Gastrocnemius medialis (tissue), 4 donors: ENCODE results near the gene OR51B2.

Experiments
- POLR2A ChIP-seq, 2 donors: fragments of 450-650 bp; IDR thresholded peaks; one replicate each; pipeline ENCODE4 v1.6.1; 2017; ENCODE audit warnings: antibody characterized with exemption in 2 of 2, mild to moderate bottlenecking in 2 of 2, moderate library complexity in 2 of 2
- TF ChIP-seq, protein P1 (sequence below), 5 experiments: fragments of 450-650 bp in 3 of 5; fragments of 200-600 bp in 2 of 5; sonication (generic) in 2 of 5; IDR thresholded peaks in 4 of 5; conservative IDR thresholded peaks in 1 of 5; 1 replicate in 4 of 5; 2 replicates in 1 of 5; pipeline ENCODE4 v1.5.1; 2016 to 2019; ENCODE audit warnings: antibody characterized with exemption in 5 of 5, mild to moderate bottlenecking in 3 of 5, moderate library complexity in 3 of 5

DNA sequence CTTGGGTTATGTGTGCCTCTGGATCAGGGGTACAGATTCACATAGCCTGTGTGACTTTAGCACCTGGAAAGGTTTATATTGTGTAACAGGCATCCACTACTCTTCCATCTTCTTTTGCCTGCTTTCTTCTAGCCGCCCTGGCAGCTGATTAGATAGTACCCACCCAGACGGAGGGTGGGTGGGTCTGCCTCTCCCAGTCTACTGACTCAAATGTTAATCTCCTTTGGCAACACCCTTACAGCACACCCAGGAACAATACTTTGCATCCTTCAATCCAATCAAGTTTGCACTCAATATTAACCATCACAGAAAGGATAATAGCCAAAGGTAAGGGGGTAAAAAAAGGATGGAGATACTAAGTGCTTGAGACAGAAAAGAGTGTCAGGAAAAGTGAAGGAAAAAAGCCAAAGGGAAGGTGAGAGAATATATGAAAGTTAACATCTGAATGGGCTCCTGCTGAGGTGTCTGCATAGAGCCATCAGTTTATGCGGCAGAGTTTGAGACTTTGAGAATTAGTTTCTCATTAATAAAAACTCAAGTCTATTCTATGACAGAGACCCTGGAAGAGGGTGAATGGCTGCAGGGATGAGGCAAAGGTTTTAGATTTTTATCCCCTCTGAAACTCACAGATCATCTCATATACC lies 24.6 kb upstream of the OR51B2 start:
- TF ChIP-seq, protein P1, sequence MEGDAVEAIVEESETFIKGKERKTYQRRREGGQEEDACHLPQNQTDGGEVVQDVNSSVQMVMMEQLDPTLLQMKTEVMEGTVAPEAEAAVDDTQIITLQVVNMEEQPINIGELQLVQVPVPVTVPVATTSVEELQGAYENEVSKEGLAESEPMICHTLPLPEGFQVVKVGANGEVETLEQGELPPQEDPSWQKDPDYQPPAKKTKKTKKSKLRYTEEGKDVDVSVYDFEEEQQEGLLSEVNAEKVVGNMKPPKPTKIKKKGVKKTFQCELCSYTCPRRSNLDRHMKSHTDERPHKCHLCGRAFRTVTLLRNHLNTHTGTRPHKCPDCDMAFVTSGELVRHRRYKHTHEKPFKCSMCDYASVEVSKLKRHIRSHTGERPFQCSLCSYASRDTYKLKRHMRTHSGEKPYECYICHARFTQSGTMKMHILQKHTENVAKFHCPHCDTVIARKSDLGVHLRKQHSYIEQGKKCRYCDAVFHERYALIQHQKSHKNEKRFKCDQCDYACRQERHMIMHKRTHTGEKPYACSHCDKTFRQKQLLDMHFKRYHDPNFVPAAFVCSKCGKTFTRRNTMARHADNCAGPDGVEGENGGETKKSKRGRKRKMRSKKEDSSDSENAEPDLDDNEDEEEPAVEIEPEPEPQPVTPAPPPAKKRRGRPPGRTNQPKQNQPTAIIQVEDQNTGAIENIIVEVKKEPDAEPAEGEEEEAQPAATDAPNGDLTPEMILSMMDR (IDR thresholded peaks at IDR 0.05 in 4 of 5, conservative IDR thresholded peaks at IDR 0.05 in 1 of 5): no peak
- no peak for TF ChIP-seq POLR2A (IDR thresholded peaks at IDR 0.05)
